IMR-90 (cell line): ENCODE results near the gene SMARCC2. TPM values are rescaled to one million over a fixed set of nuclear protein-coding genes. Genes with fewer than 3 reads are reported as not detected.

ENCODE experiments used
- ATAC-seq: fragments of 200-7000 bp; cut with Tn5 transposase; 2 replicates; pipeline ENCODE4 v1.9.1; 2020; ENCODE audit warnings: low read depth, mild to moderate bottlenecking, moderate library complexity
- BruUV-seq: library from RNA; stranded (reverse); fragments of 400-500 nt; replicated peaks from 2 replicates; lab custom pipeline; 2021; lab: Mats Ljungman, UMichigan
- CTCF ChIA-PET: fragments of 300-600 bp; formaldehyde crosslinking; extraction: SDS; loops from one replicate; lab custom pipeline; 2021; ENCODE audit warnings: antibody characterized with exemption; lab: Yijun Ruan, JAX
- POLR2A ChIA-PET: fragments of 300-600 bp; sonication (Branson Sonifier 250); formaldehyde crosslinking; loops from one replicate; lab custom pipeline; 2022; ENCODE audit warnings: antibody characterized with exemption; ENCODE audit not compliant: unreplicated experiment; lab: Charles Lee
- DNase-seq: peaks from one replicate; pipeline ENCODE4 v3.0.0; 2013
- H2AFZ ChIP-seq: replicated peaks from 2 replicates; pipeline ENCODE3; 2013; ENCODE audit warnings: low read length, mild to moderate bottlenecking; ENCODE audit not compliant: poor library complexity
- H2AK5ac ChIP-seq: 2 replicates; pipeline ENCODE4 v1.6.1; 2013; ENCODE audit warnings: low read depth, low read length, inconsistent platforms
- H2AK9ac ChIP-seq: replicated peaks from 2 replicates; pipeline ENCODE3; 2013; ENCODE audit warnings: mild to moderate bottlenecking, low read depth, low read length, moderate library complexity; ENCODE audit not compliant: poor library complexity
- H2BK120ac ChIP-seq: 2 replicates; pipeline ENCODE4 v1.6.1; 2013; ENCODE audit warnings: low read depth, low read length, inconsistent platforms
- H2BK15ac ChIP-seq: 3 replicates; pipeline ENCODE4 v1.6.1; 2013; ENCODE audit warnings: low read depth, low read length, inconsistent platforms
- H2BK20ac ChIP-seq: 2 replicates; pipeline ENCODE4 v1.6.1; 2013; ENCODE audit warnings: low read depth, mild to moderate bottlenecking, inconsistent platforms, low read length, moderate library complexity
- H2BK5ac ChIP-seq: 2 replicates; pipeline ENCODE4 v1.6.1; 2013; ENCODE audit warnings: mild to moderate bottlenecking, low read depth, low read length, inconsistent platforms; ENCODE audit not compliant: poor library complexity, severe bottlenecking
- H3K14ac ChIP-seq: replicated peaks from 2 replicates; pipeline ENCODE4 v1.6.1; 2013; ENCODE audit warnings: low read depth, low read length, inconsistent platforms
- H3K18ac ChIP-seq: 2 replicates; pipeline ENCODE4 v1.6.1; 2013; ENCODE audit warnings: low read depth, low read length, control low read depth
- H3K23ac ChIP-seq: 2 replicates; pipeline ENCODE4 v1.6.1; 2013; ENCODE audit warnings: low read depth, low read length, inconsistent platforms
- H3K27ac ChIP-seq: 2 replicates; pipeline ENCODE4 v1.5.1; 2013; ENCODE audit warnings: mild to moderate bottlenecking, control low read depth, low read length; ENCODE audit not compliant: insufficient read depth
- H3K27me3 ChIP-seq: 2 replicates; pipeline ENCODE4 v1.6.1; 2013; ENCODE audit warnings: low read length; ENCODE audit not compliant: control insufficient read depth, insufficient read depth
- H3K36me3 ChIP-seq: 2 replicates; pipeline ENCODE4 v1.6.1; 2013; ENCODE audit warnings: low read length, mixed read lengths; ENCODE audit not compliant: control insufficient read depth, insufficient read depth
- H3K4ac ChIP-seq: 2 replicates; pipeline ENCODE4 v1.6.1; 2013; ENCODE audit warnings: low read depth, low read length, inconsistent platforms
- H3K4me1 ChIP-seq: 2 replicates; pipeline ENCODE4 v1.6.1; 2013; ENCODE audit warnings: low read length, mixed read lengths; ENCODE audit not compliant: control insufficient read depth, insufficient read depth
- H3K4me2 ChIP-seq: 2 replicates; pipeline ENCODE4 v1.6.1; 2013; ENCODE audit warnings: low read depth, mild to moderate bottlenecking, control low read depth, low read length, moderate library complexity
- H3K4me3 ChIP-seq: 2 replicates; pipeline ENCODE4 v1.5.1; 2013; ENCODE audit warnings: low read depth, mild to moderate bottlenecking, control low read depth, low read length, moderate library complexity; ENCODE audit not compliant: insufficient read depth
- H3K56ac ChIP-seq: 2 replicates; pipeline ENCODE4 v1.6.1; 2013; ENCODE audit warnings: low read length, inconsistent platforms; ENCODE audit not compliant: insufficient read depth; ENCODE audit errors: extremely low read depth
- H3K79me1 ChIP-seq, 2 experiments: 2 replicates each; pipeline ENCODE4 v1.6.1; 2013; ENCODE audit warnings: low read length in 2 of 2, inconsistent platforms in 1 of 2, low read depth in 1 of 2
- H3K9ac ChIP-seq: 2 replicates; pipeline ENCODE4 v1.6.1; 2013; ENCODE audit warnings: low read depth, low read length, control low read depth
- H3K9me1 ChIP-seq: 2 replicates; pipeline ENCODE4 v1.6.1; 2013; ENCODE audit warnings: low read length, inconsistent platforms; ENCODE audit not compliant: insufficient read depth
- H3K9me3 ChIP-seq: 2 replicates; pipeline ENCODE4 v1.6.1; 2013; ENCODE audit warnings: low read length; ENCODE audit not compliant: control insufficient read depth, insufficient read depth
- H4K20me1 ChIP-seq: 2 replicates; pipeline ENCODE4 v1.6.1; 2013; ENCODE audit warnings: low read length, inconsistent platforms; ENCODE audit not compliant: insufficient read depth
- H4K5ac ChIP-seq: 2 replicates; pipeline ENCODE4 v1.6.1; 2013; ENCODE audit warnings: mild to moderate bottlenecking, low read depth, low read length, control low read depth
- H4K8ac ChIP-seq, 2 experiments: 2 replicates each; pipeline ENCODE4 v1.6.1; 2013; ENCODE audit warnings: low read depth in 2 of 2, low read length in 2 of 2, control low read depth in 1 of 2, inconsistent platforms in 1 of 2
- H4K91ac ChIP-seq: 2 replicates; pipeline ENCODE4 v1.6.1; 2013; ENCODE audit warnings: low read depth, low read length, inconsistent platforms; ENCODE audit not compliant: insufficient read depth
- BHLHE40 ChIP-seq: fragments of 150-350 bp; IDR thresholded peaks from 2 replicates; pipeline ENCODE4 v1.6.1; 2016; ENCODE audit warnings: mild to moderate bottlenecking, low read depth, low read length
- CEBPB ChIP-seq: IDR thresholded peaks from 2 replicates; pipeline ENCODE4 v1.6.1; 2012; ENCODE audit warnings: low read depth, low read length, improper control_type of control experiment
- CHD1 ChIP-seq: IDR thresholded peaks from 2 replicates; pipeline ENCODE4 v1.6.1; 2012; ENCODE audit warnings: low read depth, low read length, improper control_type of control experiment
- FOS ChIP-seq: fragments of 150-350 bp; IDR thresholded peaks from 2 replicates; pipeline ENCODE4 v1.6.1; 2016; ENCODE audit warnings: low read depth, low read length
- MAFK ChIP-seq: IDR thresholded peaks from 2 replicates; pipeline ENCODE4 v1.6.1; 2012; ENCODE audit warnings: low read depth, low read length, improper control_type of control experiment
- MAZ ChIP-seq: IDR thresholded peaks from 2 replicates; pipeline ENCODE4 v1.6.1; 2012; ENCODE audit warnings: low read depth, mild to moderate bottlenecking, low read length, improper control_type of control experiment, moderate library complexity, borderline replicate concordance
- MXI1 ChIP-seq: IDR thresholded peaks from 2 replicates; pipeline ENCODE4 v1.6.1; 2012; ENCODE audit warnings: low read depth, mild to moderate bottlenecking, low read length, moderate library complexity, borderline replicate concordance
- NFE2L2 ChIP-seq: fragments of 150-350 bp; IDR thresholded peaks from 2 replicates; pipeline ENCODE4 v1.6.1; 2016; ENCODE audit warnings: low read depth, mild to moderate bottlenecking, low read length
- POLR2A ChIP-seq: IDR thresholded peaks from 2 replicates; pipeline ENCODE4 v1.6.1; 2012; ENCODE audit warnings: mild to moderate bottlenecking, low read depth, low read length
- RAD21 ChIP-seq: IDR thresholded peaks from 2 replicates; pipeline ENCODE4 v1.6.1; 2012; ENCODE audit warnings: low read length, improper control_type of control experiment
- RCOR1 ChIP-seq: IDR thresholded peaks from 2 replicates; pipeline ENCODE4 v1.6.1; 2012; ENCODE audit warnings: mild to moderate bottlenecking, low read length, improper control_type of control experiment; ENCODE audit not compliant: insufficient replicate concordance
- RFX5 ChIP-seq: IDR thresholded peaks from 2 replicates; pipeline ENCODE4 v1.8.0; 2012; ENCODE audit warnings: low read depth, mild to moderate bottlenecking, low read length, moderate library complexity
- SMC3 ChIP-seq: fragments of 150-350 bp; IDR thresholded peaks from 2 replicates; pipeline ENCODE4 v1.6.1; 2016; ENCODE audit warnings: low read depth, mild to moderate bottlenecking, antibody characterized with exemption, low read length, moderate library complexity
- WGBS, 2 experiments: methylation state at CpG; one replicate each; pipeline versions ENCODE4 v1.1.5 to v1.1.7; 2013; ENCODE audit warnings: missing lambda C conversion rate in 2 of 2; ENCODE audit not compliant: insufficient read length in 1 of 2; ENCODE audit errors: extremely low coverage in 2 of 2; 5-methylcytosine and 5-hydroxymethylcytosine counted together
- dilution Hi-C: fragments of 300-500 bp; cut with HindIII; formaldehyde crosslinking; loops from one replicate; pipeline ENCODE4 v1.14.3; 2018; ENCODE audit warnings: low sequenced_read_pairs; ENCODE audit not compliant: unreplicated experiment
- in situ Hi-C: fragments of 300-500 bp; cut with MboI; formaldehyde crosslinking; loops from 3 replicates; pipeline ENCODE4 v1.14.3; 2019; ENCODE audit warnings: low sequenced_read_pairs, inconsistent platforms, mixed read lengths
- intact Hi-C: fragments of 100-400 bp; cut with micrococcal nuclease; formaldehyde crosslinking; loops from 2 replicates; pipeline ENCODE4 v1.10.0; 2022
- polyA plus RNA-seq, 3 experiments: library from polyadenylated mRNA; depleted of rRNA; stranded (reverse); fragments of >200 nt; gene quantifications; 2 replicates each; pipeline ENCODE4 v1.2.3, GENCODE V29; 2012; ENCODE audit warnings: low replicate concordance in 1 of 3
- total RNA-seq: library from RNA; depleted of rRNA; stranded (reverse); fragments of >200 nt; gene quantifications from 2 replicates; pipeline ENCODE4 v1.2.3, GENCODE V29; 2012
- TF ChIP-seq, protein P1 (sequence below): fragments of 150-350 bp; IDR thresholded peaks from 2 replicates; pipeline ENCODE4 v1.6.1; 2016; ENCODE audit warnings: low read depth, mild to moderate bottlenecking, low read length, moderate library complexity, borderline replicate concordance
- TF ChIP-seq, protein P2 (sequence below): fragments of 150-350 bp; IDR thresholded peaks from 2 replicates; pipeline ENCODE4 v1.6.1; 2017; ENCODE audit warnings: mild to moderate bottlenecking, antibody characterized with exemption, low read length, low read depth
- TF ChIP-seq, protein P3 (sequence below): conservative IDR thresholded peaks from 2 replicates; pipeline ENCODE4 v1.5.1; 2012; ENCODE audit warnings: mild to moderate bottlenecking, low read depth, low read length, improper control_type of control experiment

The SMARCC2 gene
- total and polyA plus RNA-seq, 2 of the 4 experiments (the other 2 are of a cell fraction): 42.3 to 43.8 TPM

DNA sequence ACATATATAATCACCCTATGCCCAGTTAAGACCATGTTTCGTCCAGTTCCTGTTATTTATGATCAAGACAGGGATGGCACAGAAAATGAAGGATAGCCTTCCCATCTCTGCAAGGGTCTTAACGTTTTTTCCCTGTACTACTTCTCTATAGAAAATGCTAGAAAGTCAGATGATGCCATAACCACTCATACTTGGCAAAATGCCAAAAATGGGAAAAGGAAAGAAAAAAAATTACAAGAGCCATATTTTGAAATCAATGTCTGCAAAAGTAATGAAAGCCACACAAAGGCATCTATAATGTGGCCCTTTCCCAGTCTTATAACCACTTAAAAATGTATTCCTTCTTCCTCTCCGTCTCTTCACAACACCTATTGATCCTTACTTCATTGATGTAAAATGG is 38.7 kb downstream of the SMARCC2 start:
- peaks cover 19% of the 10 kb centered on the region for H3K9me1 ChIP-seq
- H4K91ac ChIP-seq: no peak overlapping the region
- no peak for ATAC-seq
- H4K20me1 ChIP-seq: no peaks in the 10 kb centered on the region
- ChIA-PET CTCF (interaction anchor here (0.6 kb wide), 1 partner anchor 11 kb away, joined by 3 read pairs; no protein-coding TSS in a partner anchor), POLR2A (interaction anchor here (0.6 kb wide), 1 partner anchor 8 kb away, joined by 4 read pairs; no protein-coding TSS in a partner anchor)
- peak; percentile 43 for DNase-seq
- H2BK15ac ChIP-seq: no peak overlapping the region
- H2BK5ac ChIP-seq: no peak overlapping the region
- intact Hi-C loops (no loop called here), dilution Hi-C loops (no loop called here), in situ Hi-C loops (no loop called here)
- H3K14ac ChIP-seq: no peak overlapping the region
- H3K4ac ChIP-seq: no peak overlapping the region
- H3K4me3 ChIP-seq: no peak overlapping the region
- no peak overlapping the region for H3K4me2 ChIP-seq
- WGBS, 2 experiments: no CpG with 5 or more reads among the region's 3 CpGs
- H4K8ac ChIP-seq: no peak overlapping the region; a peak in 2 of 4 replicates
- no peak overlapping the region for H2BK20ac ChIP-seq
- no peak overlapping the region for H2BK120ac ChIP-seq
- TF ChIP-seq RAD21 (no peak), BHLHE40 (no peak), RCOR1 (no peak), RFX5 (no peak), NFE2L2 (no peak), MXI1 (no peak), SMC3 (no peak), CHD1 (no peak), MAFK (no peak), POLR2A (no peak), MAZ (no peak), CEBPB (no peak), FOS (no peak)
- TF ChIP-seq, protein P1, sequence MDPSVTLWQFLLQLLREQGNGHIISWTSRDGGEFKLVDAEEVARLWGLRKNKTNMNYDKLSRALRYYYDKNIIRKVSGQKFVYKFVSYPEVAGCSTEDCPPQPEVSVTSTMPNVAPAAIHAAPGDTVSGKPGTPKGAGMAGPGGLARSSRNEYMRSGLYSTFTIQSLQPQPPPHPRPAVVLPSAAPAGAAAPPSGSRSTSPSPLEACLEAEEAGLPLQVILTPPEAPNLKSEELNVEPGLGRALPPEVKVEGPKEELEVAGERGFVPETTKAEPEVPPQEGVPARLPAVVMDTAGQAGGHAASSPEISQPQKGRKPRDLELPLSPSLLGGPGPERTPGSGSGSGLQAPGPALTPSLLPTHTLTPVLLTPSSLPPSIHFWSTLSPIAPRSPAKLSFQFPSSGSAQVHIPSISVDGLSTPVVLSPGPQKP: no peak
- TF ChIP-seq, protein P2, sequence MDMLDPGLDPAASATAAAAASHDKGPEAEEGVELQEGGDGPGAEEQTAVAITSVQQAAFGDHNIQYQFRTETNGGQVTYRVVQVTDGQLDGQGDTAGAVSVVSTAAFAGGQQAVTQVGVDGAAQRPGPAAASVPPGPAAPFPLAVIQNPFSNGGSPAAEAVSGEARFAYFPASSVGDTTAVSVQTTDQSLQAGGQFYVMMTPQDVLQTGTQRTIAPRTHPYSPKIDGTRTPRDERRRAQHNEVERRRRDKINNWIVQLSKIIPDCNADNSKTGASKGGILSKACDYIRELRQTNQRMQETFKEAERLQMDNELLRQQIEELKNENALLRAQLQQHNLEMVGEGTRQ: no peak
- TF ChIP-seq, protein P3, sequence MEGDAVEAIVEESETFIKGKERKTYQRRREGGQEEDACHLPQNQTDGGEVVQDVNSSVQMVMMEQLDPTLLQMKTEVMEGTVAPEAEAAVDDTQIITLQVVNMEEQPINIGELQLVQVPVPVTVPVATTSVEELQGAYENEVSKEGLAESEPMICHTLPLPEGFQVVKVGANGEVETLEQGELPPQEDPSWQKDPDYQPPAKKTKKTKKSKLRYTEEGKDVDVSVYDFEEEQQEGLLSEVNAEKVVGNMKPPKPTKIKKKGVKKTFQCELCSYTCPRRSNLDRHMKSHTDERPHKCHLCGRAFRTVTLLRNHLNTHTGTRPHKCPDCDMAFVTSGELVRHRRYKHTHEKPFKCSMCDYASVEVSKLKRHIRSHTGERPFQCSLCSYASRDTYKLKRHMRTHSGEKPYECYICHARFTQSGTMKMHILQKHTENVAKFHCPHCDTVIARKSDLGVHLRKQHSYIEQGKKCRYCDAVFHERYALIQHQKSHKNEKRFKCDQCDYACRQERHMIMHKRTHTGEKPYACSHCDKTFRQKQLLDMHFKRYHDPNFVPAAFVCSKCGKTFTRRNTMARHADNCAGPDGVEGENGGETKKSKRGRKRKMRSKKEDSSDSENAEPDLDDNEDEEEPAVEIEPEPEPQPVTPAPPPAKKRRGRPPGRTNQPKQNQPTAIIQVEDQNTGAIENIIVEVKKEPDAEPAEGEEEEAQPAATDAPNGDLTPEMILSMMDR: no peak
- no peak overlapping the region for H2AK9ac ChIP-seq
- H3K27me3 ChIP-seq: no peaks in the 10 kb centered on the region
- no peak overlapping the region for H2AK5ac ChIP-seq
- H3K9ac ChIP-seq: no peak overlapping the region
- H3K4me1 ChIP-seq: peaks cover 10% of the 10 kb centered on the region
- peaks cover 22 to 40% of the 10 kb centered on the region in 2 experiments for H3K79me1 ChIP-seq
- no peak overlapping the region for H3K23ac ChIP-seq
- H3K36me3 ChIP-seq: peaks cover 4% of the 10 kb centered on the region; the same call in 1 of the 2 replicates
- no peak overlapping the region for H3K18ac ChIP-seq
- BruUV-seq: no TSS peak
- no peak overlapping the region for H3K56ac ChIP-seq
- H4K5ac ChIP-seq: no peak overlapping the region
- H3K27ac ChIP-seq: no peak overlapping the region
- no peaks in the 10 kb centered on the region for H3K9me3 ChIP-seq
- H2AFZ ChIP-seq: no peak overlapping the region
